Renal cortex interstitium (tissue), 11 donors: ENCODE measurements around the gene CDK11A. TPM values are rescaled to one million over a fixed set of nuclear protein-coding genes. Genes with fewer than 3 reads are reported as not detected.
"Not testable (repeated sequence)": the region's sequence is repeated elsewhere in the genome, so short reads cannot be mapped to it uniquely, and the experiment has no call there.

Experiments
- DNase-seq, 11 donors: peaks; one replicate each; pipeline ENCODE4 v3.0.0-alpha.2; 2013; ENCODE audit warnings: low read depth in 9 of 11, low spot score in 4 of 11; ENCODE audit errors: extremely low read depth in 1 of 11
- polyA plus RNA-seq, 3 donors: library from polyadenylated mRNA; unstranded; fragments of 120-200 nt; gene quantifications; one replicate each; pipeline ENCODE4 v1.2.1, GENCODE V29; 2013; ENCODE audit not compliant: insufficient read length in 3 of 3

The CDK11A gene
- polyA plus RNA-seq, 3 donors = 28.4 to 41.3 (median 38.4) TPM

GRCh38 chr1:1732381-1732780 lies 8.2 kb upstream of the CDK11A start:
- DNase-seq = no peak

GRCh38 chr1:1730870-1731269 lies 6.7 kb upstream of the CDK11A start:
- DNase-seq = no peak

- DNase-seq = not testable (repeated sequence)
These were observed 6.1 kb upstream of the CDK11A start for GRCh38 chr1:1730230-1730629.

- not testable (repeated sequence) for DNase-seq
These were observed 5.1 kb upstream of the CDK11A start for GRCh38 chr1:1729116-1729816.

DNA sequence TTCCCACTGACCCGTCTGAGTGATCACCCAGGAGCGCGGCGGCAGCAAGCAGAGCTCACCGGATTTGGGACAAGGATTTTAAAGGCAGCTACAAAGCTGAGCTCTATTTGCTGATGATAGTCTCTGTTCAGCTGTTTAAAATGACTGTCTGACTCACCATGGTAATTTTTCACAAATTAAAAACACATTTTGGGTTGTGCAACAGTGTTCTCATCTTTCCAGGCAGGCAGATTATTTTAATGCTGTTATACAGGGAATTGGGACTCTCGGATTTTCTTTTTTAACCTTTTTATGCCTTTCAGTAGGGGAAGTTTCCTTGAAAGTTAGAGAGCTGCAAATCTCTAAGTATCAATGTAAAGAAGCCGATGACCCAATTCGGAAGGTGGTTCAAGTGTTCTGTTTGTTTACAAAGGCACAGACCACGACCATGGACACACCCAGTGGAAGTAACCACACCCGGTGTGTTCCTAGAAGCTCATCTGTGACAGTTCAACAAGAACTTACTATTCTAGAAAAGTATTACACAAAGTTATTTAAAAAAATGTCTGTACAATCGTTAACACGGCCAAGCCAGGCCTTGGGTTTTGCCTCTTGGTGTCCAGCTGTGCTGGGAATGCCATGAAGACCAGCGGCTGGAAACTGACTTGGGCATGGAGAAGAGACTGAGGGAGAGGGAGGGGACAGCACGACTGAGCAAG lies 4.3 kb upstream of the CDK11A start:
- not testable (repeated sequence) for DNase-seq

GRCh38 chr1:1727131-1727651 lies 3.0 kb upstream of the CDK11A start:
- not testable (repeated sequence) for DNase-seq

DNA sequence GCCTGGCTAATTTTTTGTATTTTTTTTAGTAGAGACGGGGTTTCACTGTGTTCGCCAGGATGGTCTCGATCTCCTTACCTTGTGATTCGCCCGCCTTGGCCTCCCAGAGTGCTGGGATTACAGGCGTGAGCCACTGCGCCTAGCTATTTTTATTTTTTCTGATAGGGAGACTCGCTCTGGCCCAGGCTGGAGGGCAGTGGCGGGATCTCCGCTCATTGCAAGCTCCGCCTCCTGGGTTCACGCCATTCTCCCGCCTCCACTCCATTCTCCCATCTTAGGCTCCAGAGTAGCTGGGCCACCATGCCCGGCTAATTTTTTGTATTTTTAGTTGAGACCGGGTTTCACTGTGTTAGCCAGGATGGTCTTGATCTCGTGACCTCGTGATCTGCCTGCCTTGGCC lies 1.9 kb upstream of the CDK11A start:
- not testable (repeated sequence) for DNase-seq

- no peak for DNase-seq
These were observed 3.0 kb downstream of the CDK11A start for GRCh38 chr1:1721201-1721600.

DNA sequence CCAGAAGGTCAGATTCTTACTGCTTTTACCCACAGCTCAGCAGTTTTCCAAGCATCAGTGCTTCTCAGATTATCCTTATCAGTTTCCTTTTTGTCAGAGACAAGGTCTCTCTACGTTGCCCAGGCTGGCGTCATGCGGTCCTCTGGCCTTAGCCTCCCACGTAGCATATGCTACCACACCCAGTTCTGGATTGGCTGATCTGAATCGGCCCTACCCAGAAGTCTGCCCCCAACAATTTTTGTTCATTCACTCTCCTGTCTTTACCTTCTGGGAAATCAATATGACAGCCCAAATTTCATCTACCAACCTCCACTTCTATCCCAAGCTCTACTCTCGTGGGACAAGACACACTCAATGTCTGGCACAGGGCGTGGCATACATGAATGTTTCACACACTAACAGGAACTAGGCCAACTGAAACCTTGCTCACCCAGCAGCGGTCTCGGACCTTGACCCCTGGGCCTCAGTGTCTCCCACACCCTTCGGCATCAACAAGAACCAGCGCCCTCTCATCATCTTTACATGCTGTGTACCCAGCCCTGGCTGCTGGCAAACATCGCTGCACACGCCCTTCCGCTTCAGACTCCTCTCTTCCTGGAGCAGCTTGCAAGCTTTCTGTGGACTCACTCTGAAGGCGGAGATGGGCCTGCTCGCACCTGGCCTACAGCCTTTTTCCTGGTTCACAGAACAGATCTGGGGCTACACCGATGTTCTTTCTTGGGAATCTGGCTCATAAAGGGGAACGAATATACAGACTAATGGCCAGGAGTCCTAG lies 8.9 kb downstream of the CDK11A start:
- not testable (repeated sequence) for DNase-seq

GRCh38 chr1:1707897-1708296 lies 16.3 kb downstream of the CDK11A start:
- not testable (repeated sequence) for DNase-seq

DNA sequence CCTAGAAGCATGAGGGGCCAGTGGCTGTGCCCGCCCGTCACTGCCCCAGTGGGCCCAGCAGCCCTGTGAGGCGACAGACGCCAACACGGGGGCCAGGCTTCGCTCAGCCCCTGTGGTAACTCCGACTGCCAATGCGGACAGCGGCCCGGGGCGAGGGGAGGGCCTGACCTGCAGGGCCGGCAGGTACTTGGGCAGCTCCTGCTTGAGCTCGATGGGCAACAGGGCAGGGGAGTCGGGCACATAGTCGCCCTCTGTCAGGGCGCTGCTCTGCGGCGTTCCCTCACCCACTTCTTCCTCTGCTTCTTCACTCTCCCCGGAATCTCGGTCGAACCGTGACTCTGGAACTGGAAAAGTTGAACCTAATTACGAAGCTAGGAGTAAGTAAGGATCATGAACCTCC lies 16.9 kb downstream of the CDK11A start:
- DNase-seq = not testable (repeated sequence)

GRCh38 chr1:1705623-1706022 lies 18.5 kb downstream of the CDK11A start:
- not testable (repeated sequence) for DNase-seq

- DNase-seq = not testable (repeated sequence)
These were observed 19.7 kb downstream of the CDK11A start for GRCh38 chr1:1704284-1704957.

GRCh38 chr1:1703796-1704195 lies 20.4 kb downstream of the CDK11A start:
- DNase-seq = no peak

DNA sequence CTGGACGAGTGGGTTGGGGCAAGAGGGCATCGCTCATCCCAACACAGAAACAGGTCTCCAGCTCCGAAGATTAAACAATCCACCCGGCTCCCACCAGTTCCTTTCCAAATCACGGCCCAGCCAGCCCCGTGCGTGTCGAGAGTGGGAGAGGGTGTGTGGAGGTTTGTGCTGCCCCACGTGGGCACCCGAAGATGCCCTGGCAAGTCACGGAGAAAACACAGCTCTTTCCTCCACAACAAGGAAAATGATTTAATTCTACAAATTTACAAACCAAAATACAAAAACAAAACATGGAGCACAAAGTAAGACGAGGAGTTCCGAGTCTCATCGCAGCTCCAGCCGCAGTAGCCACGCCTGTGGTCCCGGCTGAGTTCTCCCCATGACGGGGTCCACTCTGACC lies 21.7 kb downstream of the CDK11A start:
- DNase-seq = not testable (repeated sequence)

GRCh38 chr1:1700557-1700956 lies 23.6 kb downstream of the CDK11A start:
- DNase-seq = not testable (repeated sequence)

GRCh38 chr1:1700067-1700466 lies 24.1 kb downstream of the CDK11A start:
- DNase-seq = not testable (repeated sequence)

DNA sequence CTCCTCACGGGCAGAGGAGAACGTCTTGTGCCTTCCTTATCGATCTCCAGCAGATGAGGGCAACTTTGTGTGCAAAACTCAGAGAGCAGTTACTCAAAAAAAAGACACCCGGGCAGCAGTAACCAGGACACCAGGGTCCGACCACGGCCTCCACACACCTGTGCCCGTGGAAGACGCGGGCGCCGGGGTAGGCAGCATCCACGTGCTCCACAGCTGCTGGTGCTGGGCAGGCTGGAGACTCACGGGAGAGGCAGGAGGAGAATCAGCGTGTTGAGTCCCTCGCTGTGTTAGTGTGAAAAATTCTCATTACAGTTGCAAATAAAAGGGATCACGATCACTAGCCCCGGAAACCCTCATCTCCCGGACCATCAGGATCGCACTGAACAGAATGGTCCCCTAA lies 25.1 kb downstream of the CDK11A start:
- DNase-seq = not testable (repeated sequence)
